CD14-positive monocyte (primary cell): ENCODE measurements around the gene MGAT5B. TPM values are rescaled to one million over a fixed set of nuclear protein-coding genes. Genes with fewer than 3 reads are reported as not detected.

Experiments used
- DNase-seq, 3 donors: peaks; one replicate each; pipeline ENCODE4 v3.0.0-alpha.2; 2011 to 2022
- H2AFZ ChIP-seq: 2 replicates; pipeline ENCODE4 v1.6.0; 2012; ENCODE audit warnings: mild to moderate bottlenecking, low read depth, low read length, inconsistent platforms; ENCODE audit not compliant: insufficient read depth, poor library complexity, severe bottlenecking
- H3K27ac ChIP-seq, 2 donors: 1 replicate in 1 of 2; 2 replicates in 1 of 2; pipeline ENCODE4 v1.5.1; 2012 to 2013; ENCODE audit warnings: low read length in 2 of 2, control low read depth in 1 of 2, inconsistent platforms in 1 of 2, low read depth in 1 of 2, mild to moderate bottlenecking in 1 of 2
- H3K27me3 ChIP-seq, 2 donors: one replicate each; pipeline versions ENCODE4 v1.6.0 to v1.6.1; 2011 to 2013; ENCODE audit warnings: low read length in 2 of 2; ENCODE audit not compliant: control insufficient read depth in 2 of 2, insufficient read depth in 2 of 2
- H3K36me3 ChIP-seq, 2 donors: replicated peaks in 1 of 2; 1 replicate in 1 of 2; 2 replicates in 1 of 2; pipeline versions ENCODE4 v1.5.1 to v1.6.1; 2012 to 2013; ENCODE audit warnings: low read length in 2 of 2, control low read depth in 1 of 2, inconsistent platforms in 1 of 2, mild to moderate bottlenecking in 1 of 2; ENCODE audit not compliant: insufficient read depth in 2 of 2, control insufficient read depth in 1 of 2
- H3K4me1 ChIP-seq, 2 donors: 1 replicate in 1 of 2; 2 replicates in 1 of 2; pipeline versions ENCODE4 v1.5.1 to v1.6.1; 2012 to 2013; ENCODE audit warnings: low read length in 2 of 2, control low read depth in 1 of 2, inconsistent platforms in 1 of 2, mild to moderate bottlenecking in 1 of 2, moderate library complexity in 1 of 2; ENCODE audit not compliant: insufficient read depth in 2 of 2, control insufficient read depth in 1 of 2
- H3K4me2 ChIP-seq: replicated peaks from 2 replicates; pipeline ENCODE3; 2012; ENCODE audit warnings: low read length, moderate library complexity, mild to moderate bottlenecking; ENCODE audit not compliant: poor library complexity, severe bottlenecking; ENCODE audit errors: extremely low read depth
- H3K4me3 ChIP-seq, 3 experiments: fragments of 200-600 bp in 1 of 3; sonication (generic) in 1 of 3; replicated peaks in 1 of 3; 1 replicate in 2 of 3; 2 replicates in 1 of 3; pipeline ENCODE4 v1.5.1; 2011 to 2013; ENCODE audit warnings: low read length in 3 of 3, mild to moderate bottlenecking in 3 of 3, control low read depth in 2 of 3, low read depth in 2 of 3, inconsistent platforms in 1 of 3, moderate library complexity in 1 of 3
- H3K79me2 ChIP-seq: 2 replicates; pipeline ENCODE4 v1.6.0; 2012; ENCODE audit warnings: mild to moderate bottlenecking, control low read depth, inconsistent platforms, low read length, moderate library complexity; ENCODE audit not compliant: insufficient read depth
- H3K9ac ChIP-seq: 2 replicates; pipeline ENCODE4 v1.6.0; 2017; ENCODE audit warnings: low read length, mild to moderate bottlenecking; ENCODE audit not compliant: insufficient read depth, poor library complexity, severe bottlenecking
- H3K9me3 ChIP-seq, 2 donors: replicated peaks in 1 of 2; 1 replicate in 1 of 2; 2 replicates in 1 of 2; pipeline versions ENCODE4 v1.5.1 to v1.6.1; 2012 to 2013; ENCODE audit warnings: low read length in 2 of 2, control low read depth in 1 of 2; ENCODE audit not compliant: control insufficient read depth in 1 of 2, insufficient read depth in 1 of 2
- H4K20me1 ChIP-seq: 2 replicates; pipeline ENCODE4 v1.6.0; 2012; ENCODE audit warnings: mild to moderate bottlenecking, low read length, control low read depth, moderate library complexity; ENCODE audit not compliant: insufficient read depth
- H3K27ac Mint-ChIP-seq, 7 donors: one replicate each; pipeline ENCODE4 v1.8.0; 2020; ENCODE audit warnings: mild to moderate bottlenecking in 7 of 7, mixed read lengths in 7 of 7, moderate library complexity in 6 of 7, inconsistent platforms in 2 of 7
- H3K27me3 Mint-ChIP-seq, 3 donors: one replicate each; pipeline ENCODE4 v1.8.0; 2021 to 2022; ENCODE audit warnings: low read depth in 3 of 3, mild to moderate bottlenecking in 3 of 3, mixed read lengths in 3 of 3, moderate library complexity in 3 of 3, inconsistent platforms in 1 of 3
- H3K36me3 Mint-ChIP-seq, 2 donors: one replicate each; pipeline ENCODE4 v1.8.0; 2020; ENCODE audit warnings: mixed read lengths in 2 of 2, inconsistent platforms in 1 of 2, mild to moderate bottlenecking in 1 of 2
- H3K4me1 Mint-ChIP-seq: one replicate; pipeline ENCODE4 v1.8.0; 2020; ENCODE audit warnings: mild to moderate bottlenecking, mixed read lengths
- H3K4me3 Mint-ChIP-seq, 2 donors: one replicate each; pipeline ENCODE4 v1.8.0; 2020; ENCODE audit warnings: mild to moderate bottlenecking in 2 of 2, mixed read lengths in 2 of 2, moderate library complexity in 1 of 2
- H3K9me3 Mint-ChIP-seq, 7 donors: one replicate each; pipeline ENCODE4 v1.8.0; 2020 to 2022; ENCODE audit warnings: mixed read lengths in 7 of 7, mild to moderate bottlenecking in 6 of 7, moderate library complexity in 6 of 7, inconsistent platforms in 2 of 7
- CTCF ChIP-seq: fragments of 200-600 bp; IDR thresholded peaks from one replicate; pipeline ENCODE4 v1.8.0; 2022; ENCODE audit warnings: antibody characterized with exemption, mild to moderate bottlenecking
- WGBS: methylation state at CpG from one replicate; pipeline ENCODE4 v1.1.5; 2013; ENCODE audit warnings: missing lambda C conversion rate; ENCODE audit not compliant: insufficient coverage; 5-methylcytosine and 5-hydroxymethylcytosine counted together
- intact Hi-C, 2 donors: fragments of 100-400 bp; cut with micrococcal nuclease; formaldehyde crosslinking; loops; one replicate each; pipeline versions ENCODE4 v1.15.0 to v1.15.1; 2023
- polyA plus RNA-seq, 3 donors: library from polyadenylated mRNA; depleted of rRNA in 1 of 3; unstranded in 2 of 3; stranded (reverse) in 1 of 3; fragments of 300-500 nt in 2 of 3; fragments of >200 nt in 1 of 3; fragmentation: Illumina TruSeq in 2 of 3; gene quantifications; 1 replicate in 2 of 3; 2 replicates in 1 of 3; pipeline ENCODE4 v1.2.3, GENCODE V29; 2012 to 2021

MGAT5B gene
- polyA plus RNA-seq, 3 donors, result not detected

DNA sequence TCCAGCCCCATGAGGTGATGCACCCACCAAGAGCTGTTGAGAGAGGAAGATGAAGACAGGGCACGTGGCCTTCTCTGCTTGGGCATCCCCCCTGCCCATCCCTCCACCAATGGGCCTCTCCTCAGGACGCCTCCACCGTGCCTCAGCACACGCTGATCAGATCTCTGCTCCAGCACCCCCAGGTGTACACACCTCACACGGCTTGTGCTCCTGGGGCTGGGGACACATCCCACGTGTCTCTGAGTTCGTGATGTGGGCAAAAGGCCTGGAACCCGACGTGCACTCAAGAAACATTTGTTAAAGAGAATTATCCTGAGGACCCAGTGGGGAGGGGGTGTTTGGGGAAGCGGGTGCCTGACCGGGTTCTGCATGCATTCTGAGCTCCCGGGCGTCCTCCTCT, 55.3 kb downstream of the MGAT5B start:
- Histone ChIP-seq H3K36me3 (no peaks in the 10 kb centered on the region), H3K27ac (no peak overlapping the region), H3K4me3 (no peak overlapping the region), H3K27me3 (no peaks in the 10 kb centered on the region), H3K4me2 (no peak overlapping the region), H3K4me1 (no peaks in the 10 kb centered on the region), H3K9ac (no peak overlapping the region), H3K9me3 (no peaks in the 10 kb centered on the region), H3K79me2 (no peaks in the 10 kb centered on the region), H4K20me1 (no peaks in the 10 kb centered on the region), H2AFZ (no peak overlapping the region)
- DNase-seq, result no peak
- Mint-ChIP-seq H3K4me1 (no peaks in the 10 kb centered on the region), H3K27ac (no peak overlapping the region), H3K4me3 (no peak overlapping the region), H3K9me3 (peaks cover 0 to 3% (median 0%) of the 10 kb centered on the region in 7 donors), H3K27me3 (peaks cover 3 to 8% (median 6%) of the 10 kb centered on the region in 3 donors), H3K36me3 (no peaks in the 10 kb centered on the region)
- WGBS, result 83% methylated on average over 10 of the region's 13 CpGs
- TF ChIP-seq CTCF, result no peak
- intact Hi-C loops, result no loop called here

- intact Hi-C loops, result no loop called here
- H3K36me3 ChIP-seq, result no peaks in the 10 kb centered on the region
- DNase-seq, result no peak
- H3K27ac ChIP-seq, result no peak overlapping the region
- Mint-ChIP-seq H3K27ac (no peak overlapping the region), H3K36me3 (no peaks in the 10 kb centered on the region), H3K9me3 (peaks cover 0 to 3% (median 0%) of the 10 kb centered on the region in 7 donors), H3K27me3 (peaks cover 2 to 8% (median 6%) of the 10 kb centered on the region in 3 donors), H3K4me3 (no peak overlapping the region), H3K4me1 (no peaks in the 10 kb centered on the region)
- H3K27me3 ChIP-seq, result no peaks in the 10 kb centered on the region
- H3K4me3 ChIP-seq, result no peak overlapping the region
- TF ChIP-seq CTCF, result no peak
- no peaks in the 10 kb centered on the region for H4K20me1 ChIP-seq
- no peak overlapping the region for H3K4me2 ChIP-seq
- no peaks in the 10 kb centered on the region for H3K9me3 ChIP-seq
- no peaks in the 10 kb centered on the region for H3K79me2 ChIP-seq
- no peak overlapping the region for H3K9ac ChIP-seq
- H2AFZ ChIP-seq, result no peak overlapping the region
- WGBS, result 91% methylated on average over 26 of the region's 32 CpGs
- no peaks in the 10 kb centered on the region for H3K4me1 ChIP-seq
These were observed 56.4 kb downstream of the MGAT5B start for GRCh38 chr17:76924345-76925342.
